HepG2 (cell line): Measurements from ENCODE around the gene SYT1. TPM values are rescaled to one million over a fixed set of nuclear protein-coding genes. Genes with fewer than 3 reads are reported as not detected.

Experiments
- ATAC-seq: fragments of 200-7000 bp; cut with Tn5 transposase; 3 replicates; pipeline ENCODE4 v1.9.1; 2020; ENCODE audit warnings: mild to moderate bottlenecking, moderate library complexity
- BruUV-seq: library from RNA; stranded (reverse); fragments of 400-500 nt; replicated peaks from 2 replicates; lab custom pipeline; 2021; lab: Mats Ljungman, UMichigan
- CTCF ChIA-PET: fragments of 300-600 bp; formaldehyde crosslinking; extraction: SDS; loops from one replicate; lab custom pipeline; 2021; ENCODE audit warnings: low total read pairs, inconsistent platforms, low intra/inter-chr PET ratio; lab: Yijun Ruan, JAX
- POLR2A ChIA-PET: fragments of 350-600 bp; sonication (Branson Sonifier 250); formaldehyde crosslinking; loops from one replicate; lab custom pipeline; 2020; ENCODE audit warnings: antibody characterized with exemption, inconsistent platforms; lab: Yijun Ruan, JAX
- DNase-seq: peaks from one replicate; pipeline ENCODE4 v3.0.0-alpha.2; 2015; ENCODE audit warnings: low spot score
- FAIRE-seq: peaks from 3 replicates; lab custom pipeline; 2011; peaks lifted over from hg19 to GRCh38; lab: Jason Lieb, UNC
- H2AFZ ChIP-seq: one replicate; pipeline ENCODE4 v1.6.1; 2011; ENCODE audit warnings: low read length, inconsistent platforms
- H3K27ac ChIP-seq: fragments of 300-600 bp; 3 replicates; pipeline ENCODE4 v1.8.0; 2011; ENCODE audit warnings: mixed run types, mild to moderate bottlenecking, mixed read lengths, low read length, inconsistent platforms; ENCODE audit not compliant: insufficient read depth; ENCODE audit errors: extremely low read length
- H3K27me3 ChIP-seq, 2 experiments: fragments of 200-600 bp in 1 of 2; 2 replicates in 1 of 2; 3 replicates in 1 of 2; pipeline versions ENCODE4 v1.6.0 to v1.8.0; 2011; ENCODE audit warnings: low read length in 2 of 2, mild to moderate bottlenecking in 2 of 2, moderate library complexity in 2 of 2, inconsistent platforms in 1 of 2; ENCODE audit not compliant: insufficient read depth in 2 of 2, control insufficient read depth in 1 of 2
- H3K36me3 ChIP-seq, 2 experiments: fragments of 200-600 bp in 1 of 2; replicated peaks in 1 of 2; 2 replicates in 1 of 2; 3 replicates in 1 of 2; pipeline versions ENCODE4 v1.5.1 to v1.8.0; 2011; ENCODE audit warnings: low read length in 2 of 2, inconsistent platforms in 1 of 2; ENCODE audit not compliant: insufficient read depth in 2 of 2, control insufficient read depth in 1 of 2
- H3K4me1 ChIP-seq: 2 replicates; pipeline ENCODE4 v1.5.1; 2012; ENCODE audit warnings: low read length, inconsistent platforms; ENCODE audit not compliant: insufficient read depth
- H3K4me2 ChIP-seq: 2 replicates; pipeline ENCODE4 v1.6.0; 2011; ENCODE audit warnings: low read depth, low read length, inconsistent platforms
- H3K4me3 ChIP-seq, 3 experiments: fragments of 200-600 bp in 1 of 3; sonication (generic), shearing (Covaris generic) in 1 of 3; replicated peaks in 1 of 3; 2 replicates each; pipeline ENCODE4 v1.5.1; 2011 to 2016; ENCODE audit warnings: low read length in 3 of 3, inconsistent platforms in 2 of 3, low read depth in 2 of 3, mild to moderate bottlenecking in 2 of 3, control low read depth in 1 of 3, mixed read lengths in 1 of 3; ENCODE audit not compliant: insufficient read depth in 1 of 3
- H3K79me2 ChIP-seq: one replicate; pipeline ENCODE4 v1.6.1; 2011; ENCODE audit warnings: low read length, inconsistent platforms; ENCODE audit not compliant: insufficient read depth
- H3K9ac ChIP-seq: 2 replicates; pipeline ENCODE4 v1.6.0; 2011; ENCODE audit warnings: mild to moderate bottlenecking, low read depth, low read length, inconsistent platforms; ENCODE audit not compliant: insufficient read depth
- H3K9me3 ChIP-seq: 2 replicates; pipeline ENCODE4 v1.5.1; 2012; ENCODE audit warnings: mild to moderate bottlenecking, low read length
- H4K20me1 ChIP-seq: 2 replicates; pipeline ENCODE4 v1.6.0; 2011; ENCODE audit warnings: inconsistent platforms, mild to moderate bottlenecking, low read length, moderate library complexity; ENCODE audit not compliant: insufficient read depth
- CREB1 ChIP-seq, 2 experiments: fragments of 450-650 bp in 1 of 2; IDR thresholded peaks; 2 replicates each; pipeline ENCODE4 v1.6.1; 2016 to 2017; ENCODE audit warnings: control low read depth in 1 of 2, mild to moderate bottlenecking in 1 of 2, missing compliant biosample characterization in 1 of 2, missing genetic modification characterization in 1 of 2
- PCBP2 ChIP-seq: fragments of 200-400 bp; formaldehyde crosslinking; optimal IDR thresholded peaks from 2 replicates; pipeline ENCODE3; 2018; ENCODE audit warnings: low read length, low read depth; ENCODE audit not compliant: poor library complexity, severe bottlenecking
- TBP ChIP-seq: sonication (generic); formaldehyde crosslinking; IDR thresholded peaks from 2 replicates; pipeline ENCODE4 v1.5.0; 2020; ENCODE audit warnings: missing genetic modification reagents
- ZNF30 ChIP-seq: sonication (generic); formaldehyde crosslinking; IDR thresholded peaks from 2 replicates; pipeline ENCODE4 v1.5.0; 2020; ENCODE audit warnings: mild to moderate bottlenecking, missing genetic modification reagents
- ZNF350 ChIP-seq: sonication (generic); formaldehyde crosslinking; IDR thresholded peaks from 2 replicates; pipeline ENCODE4 v1.4.0; 2020; ENCODE audit warnings: mild to moderate bottlenecking, low read depth, missing genetic modification reagents, borderline replicate concordance
- ZNF891 ChIP-seq: sonication (generic); formaldehyde crosslinking; IDR thresholded peaks from 2 replicates; pipeline ENCODE4 v1.5.0; 2020; ENCODE audit warnings: mild to moderate bottlenecking, missing genetic modification reagents
- in situ Hi-C: cut with HindIII; loops from 2 replicates; pipeline ENCODE4 v1.10.0; 2017; ENCODE audit warnings: low pct_unique_long_range_greater_than_20kb; ENCODE audit not compliant: extremely low pct_ligation_motif_present
- intact Hi-C: fragments of 100-400 bp; cut with micrococcal nuclease; formaldehyde crosslinking; loops from one replicate; pipeline ENCODE4 v1.10.0; 2022; ENCODE audit not compliant: unreplicated experiment
- polyA plus RNA-seq, 8 experiments: library from polyadenylated mRNA; depleted of rRNA in 3 of 8; stranded (reverse) in 7 of 8; unstranded in 1 of 8; fragments of >200 nt; fragmentation: Illumina TruSeq in 4 of 8; extraction: Trizol in 4 of 8; gene quantifications; 2 replicates each; pipeline versions ENCODE4 v1.2.1 to v1.2.3, GENCODE V29; 2011 to 2016; ENCODE audit warnings: low read depth in 4 of 8, missing spikeins in 1 of 8, mixed read lengths in 1 of 8; ENCODE audit not compliant: insufficient read depth in 1 of 8
- total RNA-seq, 5 experiments: library from RNA; depleted of rRNA; stranded (reverse); fragments of >200 nt; fragmentation: Illumina TruSeq; extraction: Trizol; gene quantifications; 2 replicates each; pipeline ENCODE4 v1.2.3, GENCODE V29; 2016; ENCODE audit warnings: low read depth in 1 of 5
- TF ChIP-seq, protein P1 (sequence below): sonication (generic); formaldehyde crosslinking; IDR thresholded peaks from 2 replicates; pipeline ENCODE4 v1.5.1; 2020; ENCODE audit warnings: mild to moderate bottlenecking, missing genetic modification reagents
- TF ChIP-seq, protein P2 (sequence below): IDR thresholded peaks from 2 replicates; pipeline ENCODE4 v1.6.1; 2016; ENCODE audit warnings: low read depth
- TF ChIP-seq, protein P3 (sequence below): sonication (generic); formaldehyde crosslinking; IDR thresholded peaks from 2 replicates; pipeline ENCODE4 v1.4.0; 2020; ENCODE audit warnings: missing genetic modification reagents, borderline replicate concordance
- TF ChIP-seq, protein P4 (sequence below): IDR thresholded peaks from 2 replicates; pipeline ENCODE4 v1.6.1; 2018; ENCODE audit warnings: missing genetic modification reagents

Gene SYT1
- total and polyA plus RNA-seq, 2 of the 13 experiments (the other 11 are each of a cell fraction or from before 2014, with no cell fraction given) = not detected

DNA sequence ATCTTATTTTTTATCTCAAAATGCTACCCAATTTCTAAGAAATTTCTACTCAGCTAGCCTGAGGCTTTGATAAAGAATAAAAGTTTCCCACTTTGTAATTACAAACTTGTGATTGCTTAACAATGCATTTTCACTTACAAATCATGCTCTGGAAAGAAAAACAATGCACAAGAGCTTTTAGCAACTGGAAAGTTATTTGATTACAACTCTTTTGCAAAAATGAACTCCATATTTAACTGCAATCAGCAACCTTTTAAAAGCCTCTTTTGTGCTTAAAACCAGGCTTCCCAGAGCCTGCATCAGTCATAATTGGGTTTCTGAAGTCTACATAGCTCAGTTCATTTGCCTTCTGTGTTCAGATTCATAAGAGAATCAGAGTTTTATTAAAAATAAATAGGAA is 431.0 kb downstream of the SYT1 start:
- no peaks in the 10 kb centered on the region for H3K9me3 ChIP-seq
- no peak overlapping the region for H2AFZ ChIP-seq
- H3K27me3 ChIP-seq = no peaks in the 10 kb centered on the region; a peak in 1 of 5 replicates
- TF ChIP-seq PCBP2 (no peak), ZNF350 (CRISPR knock-in tag) (no peak), CREB1 (IDR thresholded peaks at IDR 0.05) (no peak), CREB1 (CRISPR knock-in tag; IDR thresholded peaks at IDR 0.05) (no peak), ZNF30 (CRISPR knock-in tag) (no peak), ZNF891 (CRISPR knock-in tag) (no peak), TBP (no peak)
- TF ChIP-seq, protein P1, sequence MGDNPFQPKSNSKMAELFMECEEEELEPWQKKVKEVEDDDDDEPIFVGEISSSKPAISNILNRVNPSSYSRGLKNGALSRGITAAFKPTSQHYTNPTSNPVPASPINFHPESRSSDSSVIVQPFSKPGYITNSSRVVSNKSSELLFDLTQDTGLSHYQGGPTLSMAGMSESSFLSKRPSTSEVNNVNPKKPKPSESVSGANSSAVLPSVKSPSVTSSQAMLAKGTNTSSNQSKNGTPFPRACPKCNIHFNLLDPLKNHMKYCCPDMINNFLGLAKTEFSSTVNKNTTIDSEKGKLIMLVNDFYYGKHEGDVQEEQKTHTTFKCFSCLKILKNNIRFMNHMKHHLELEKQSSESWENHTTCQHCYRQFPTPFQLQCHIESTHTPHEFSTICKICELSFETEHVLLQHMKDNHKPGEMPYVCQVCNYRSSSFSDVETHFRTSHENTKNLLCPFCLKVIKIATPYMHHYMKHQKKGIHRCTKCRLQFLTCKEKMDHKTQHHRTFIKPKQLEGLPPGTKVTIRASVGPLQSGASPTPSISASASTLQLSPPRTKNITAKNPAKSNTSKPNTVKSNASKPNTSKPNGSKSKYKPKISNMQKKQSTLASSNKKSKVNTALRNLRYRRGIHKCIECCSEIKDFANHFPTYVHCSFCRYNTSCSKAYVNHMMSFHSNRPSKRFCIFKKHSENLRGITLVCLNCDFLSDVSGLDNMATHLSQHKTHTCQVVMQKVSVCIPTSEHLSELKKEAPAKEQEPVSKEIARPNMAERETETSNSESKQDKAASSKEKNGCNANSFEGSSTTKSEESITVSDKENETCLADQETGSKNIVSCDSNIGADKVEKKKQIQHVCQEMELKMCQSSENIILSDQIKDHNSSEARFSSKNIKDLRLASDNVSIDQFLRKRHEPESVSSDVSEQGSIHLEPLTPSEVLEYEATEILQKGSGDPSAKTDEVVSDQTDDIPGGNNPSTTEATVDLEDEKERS (CRISPR knock-in tag) = no peak
- TF ChIP-seq, protein P2, sequence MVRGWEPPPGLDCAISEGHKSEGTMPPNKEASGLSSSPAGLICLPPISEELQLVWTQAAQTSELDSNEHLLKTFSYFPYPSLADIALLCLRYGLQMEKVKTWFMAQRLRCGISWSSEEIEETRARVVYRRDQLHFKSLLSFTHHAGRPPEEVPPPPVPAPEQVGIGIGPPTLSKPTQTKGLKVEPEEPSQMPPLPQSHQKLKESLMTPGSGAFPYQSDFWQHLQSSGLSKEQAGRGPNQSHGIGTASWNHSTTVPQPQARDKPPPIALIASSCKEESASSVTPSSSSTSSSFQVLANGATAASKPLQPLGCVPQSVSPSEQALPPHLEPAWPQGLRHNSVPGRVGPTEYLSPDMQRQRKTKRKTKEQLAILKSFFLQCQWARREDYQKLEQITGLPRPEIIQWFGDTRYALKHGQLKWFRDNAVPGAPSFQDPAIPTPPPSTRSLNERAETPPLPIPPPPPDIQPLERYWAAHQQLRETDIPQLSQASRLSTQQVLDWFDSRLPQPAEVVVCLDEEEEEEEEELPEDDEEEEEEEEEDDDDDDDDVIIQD (CRISPR knock-in tag) = no peak
- TF ChIP-seq, protein P3, sequence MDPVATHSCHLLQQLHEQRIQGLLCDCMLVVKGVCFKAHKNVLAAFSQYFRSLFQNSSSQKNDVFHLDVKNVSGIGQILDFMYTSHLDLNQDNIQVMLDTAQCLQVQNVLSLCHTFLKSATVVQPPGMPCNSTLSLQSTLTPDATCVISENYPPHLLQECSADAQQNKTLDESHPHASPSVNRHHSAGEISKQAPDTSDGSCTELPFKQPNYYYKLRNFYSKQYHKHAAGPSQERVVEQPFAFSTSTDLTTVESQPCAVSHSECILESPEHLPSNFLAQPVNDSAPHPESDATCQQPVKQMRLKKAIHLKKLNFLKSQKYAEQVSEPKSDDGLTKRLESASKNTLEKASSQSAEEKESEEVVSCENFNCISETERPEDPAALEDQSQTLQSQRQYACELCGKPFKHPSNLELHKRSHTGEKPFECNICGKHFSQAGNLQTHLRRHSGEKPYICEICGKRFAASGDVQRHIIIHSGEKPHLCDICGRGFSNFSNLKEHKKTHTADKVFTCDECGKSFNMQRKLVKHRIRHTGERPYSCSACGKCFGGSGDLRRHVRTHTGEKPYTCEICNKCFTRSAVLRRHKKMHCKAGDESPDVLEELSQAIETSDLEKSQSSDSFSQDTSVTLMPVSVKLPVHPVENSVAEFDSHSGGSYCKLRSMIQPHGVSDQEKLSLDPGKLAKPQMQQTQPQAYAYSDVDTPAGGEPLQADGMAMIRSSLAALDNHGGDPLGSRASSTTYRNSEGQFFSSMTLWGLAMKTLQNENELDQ (CRISPR knock-in tag) = no peak
- TF ChIP-seq, protein P4, sequence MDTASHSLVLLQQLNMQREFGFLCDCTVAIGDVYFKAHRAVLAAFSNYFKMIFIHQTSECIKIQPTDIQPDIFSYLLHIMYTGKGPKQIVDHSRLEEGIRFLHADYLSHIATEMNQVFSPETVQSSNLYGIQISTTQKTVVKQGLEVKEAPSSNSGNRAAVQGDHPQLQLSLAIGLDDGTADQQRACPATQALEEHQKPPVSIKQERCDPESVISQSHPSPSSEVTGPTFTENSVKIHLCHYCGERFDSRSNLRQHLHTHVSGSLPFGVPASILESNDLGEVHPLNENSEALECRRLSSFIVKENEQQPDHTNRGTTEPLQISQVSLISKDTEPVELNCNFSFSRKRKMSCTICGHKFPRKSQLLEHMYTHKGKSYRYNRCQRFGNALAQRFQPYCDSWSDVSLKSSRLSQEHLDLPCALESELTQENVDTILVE (CRISPR knock-in tag) = no peak
- H3K4me3 ChIP-seq = no peak overlapping the region
- DNase-seq = no peak
- ChIA-PET POLR2A (no interaction called here), CTCF (no interaction called here)
- FAIRE-seq = no peak
- no peaks in the 10 kb centered on the region for H4K20me1 ChIP-seq
- H3K27ac ChIP-seq = no peak overlapping the region
- no TSS peak for BruUV-seq
- H3K79me2 ChIP-seq = no peaks in the 10 kb centered on the region
- ATAC-seq = no peak
- no peaks in the 10 kb centered on the region for H3K36me3 ChIP-seq
- in situ Hi-C loops = no loop called here
- no peak overlapping the region for H3K9ac ChIP-seq
- intact Hi-C loops = no loop called here
- peaks cover 15% of the 10 kb centered on the region for H3K4me1 ChIP-seq
- no peak overlapping the region for H3K4me2 ChIP-seq
